NCI-H510A (cell line): Measurements from ENCODE around the gene SP9.

Source experiments
- DNase-seq: peaks from one replicate; lab custom pipeline; 2025; lab: John Stamatoyannopoulos, UW

Gene SP9

DNA sequence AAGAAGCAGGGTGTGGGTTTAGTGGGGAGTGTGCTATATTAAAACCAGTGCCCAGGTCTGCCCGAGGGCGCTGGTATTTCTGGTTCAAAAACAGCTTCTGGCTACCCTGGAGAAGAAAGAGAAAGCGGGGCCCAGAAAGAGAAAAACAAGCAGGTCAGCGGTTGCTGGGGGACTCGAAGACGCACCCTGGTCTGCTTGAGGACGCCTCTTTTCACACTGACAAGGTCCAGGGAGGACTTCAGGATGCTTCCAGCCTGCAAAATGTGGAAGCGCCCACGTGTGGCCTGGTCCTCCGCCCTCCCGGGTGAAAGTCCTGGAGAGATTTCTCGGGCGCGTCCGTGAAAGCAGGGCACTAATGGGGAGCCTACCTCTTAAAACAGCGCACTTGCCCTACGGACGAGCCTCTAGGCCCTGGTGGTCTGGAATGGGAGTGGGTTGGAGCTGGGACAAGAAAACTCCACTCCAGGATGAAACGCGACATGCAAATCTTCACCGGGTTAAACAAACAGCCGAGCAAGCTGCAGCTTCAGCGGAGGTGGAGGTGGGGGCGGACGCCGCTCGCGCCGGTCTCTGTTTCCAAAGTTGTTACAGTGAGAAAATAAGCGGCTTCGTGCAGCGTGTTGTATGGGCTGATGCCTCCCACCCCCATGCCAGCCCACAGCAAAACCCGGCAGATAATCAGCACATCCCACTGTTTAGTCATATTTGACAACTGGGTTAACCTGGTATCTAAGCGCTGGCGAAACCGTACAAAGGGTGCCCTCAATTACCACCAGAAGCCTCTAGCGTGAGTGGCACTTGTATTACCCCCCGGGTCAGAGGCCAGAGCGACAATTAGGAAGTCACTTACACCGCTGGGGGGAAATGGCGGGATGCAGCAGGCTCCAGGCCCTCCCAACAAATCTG lies 1.1 kb upstream of the SP9 start:
- DNase-seq: no peak

DNA sequence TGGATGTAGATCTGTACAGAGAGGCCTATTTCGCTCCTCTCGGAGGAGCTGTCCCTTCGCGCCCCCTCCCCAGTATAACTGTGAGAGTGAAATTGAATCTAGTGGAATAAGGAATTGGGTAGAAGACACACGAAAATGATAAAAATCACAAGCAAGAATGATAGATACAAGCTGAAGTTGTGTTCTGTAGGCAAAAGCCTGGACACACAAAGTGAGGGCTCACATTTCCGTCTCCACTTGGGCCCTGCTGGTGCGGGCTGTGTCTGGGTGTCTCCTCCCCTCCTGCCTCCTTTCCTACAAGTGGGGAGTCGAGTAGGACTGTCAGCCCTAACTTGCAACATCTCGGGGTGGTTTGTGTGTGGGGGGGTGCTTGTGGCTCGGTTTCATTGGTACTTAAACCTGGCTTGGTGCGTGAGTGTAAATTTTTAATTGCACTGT lies 457 bp upstream of the SP9 start:
- no peak for DNase-seq

DNA sequence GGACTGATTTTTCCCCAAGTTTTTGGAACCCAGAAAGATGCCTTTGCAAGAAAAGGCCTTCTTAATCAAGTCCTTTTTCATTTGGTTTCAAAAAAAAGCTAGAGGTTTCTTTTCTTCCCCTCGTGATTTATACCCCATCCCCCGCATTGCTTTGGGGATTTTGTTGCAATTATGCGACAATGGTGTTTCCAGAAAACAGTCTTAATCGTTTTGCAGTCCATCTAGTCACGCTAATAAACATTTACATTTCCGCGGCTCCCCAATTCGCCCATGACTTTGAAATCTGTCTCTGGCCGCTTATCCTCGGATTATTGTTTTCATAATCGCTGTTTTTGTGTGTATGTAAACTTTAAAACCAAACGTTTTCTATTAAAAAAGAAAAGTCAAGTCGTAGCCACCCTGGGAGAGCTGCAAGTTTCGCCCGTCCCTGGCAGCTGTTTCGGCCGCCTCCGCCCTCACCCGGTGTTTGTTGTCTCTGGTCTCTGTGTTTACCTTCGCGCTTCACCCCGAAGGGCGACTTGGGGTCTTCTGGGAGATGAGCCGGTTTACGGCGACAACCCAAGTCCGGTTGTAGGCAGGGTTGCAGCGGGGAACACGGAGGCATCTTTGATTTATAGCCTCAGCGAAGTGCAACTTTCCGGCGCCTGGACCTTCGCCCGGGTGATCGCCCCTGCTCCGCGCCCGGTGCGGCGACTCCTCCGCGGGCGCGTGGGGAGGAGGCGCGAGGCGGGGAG lies 667 bp downstream of the SP9 start:
- no peak for DNase-seq

DNA sequence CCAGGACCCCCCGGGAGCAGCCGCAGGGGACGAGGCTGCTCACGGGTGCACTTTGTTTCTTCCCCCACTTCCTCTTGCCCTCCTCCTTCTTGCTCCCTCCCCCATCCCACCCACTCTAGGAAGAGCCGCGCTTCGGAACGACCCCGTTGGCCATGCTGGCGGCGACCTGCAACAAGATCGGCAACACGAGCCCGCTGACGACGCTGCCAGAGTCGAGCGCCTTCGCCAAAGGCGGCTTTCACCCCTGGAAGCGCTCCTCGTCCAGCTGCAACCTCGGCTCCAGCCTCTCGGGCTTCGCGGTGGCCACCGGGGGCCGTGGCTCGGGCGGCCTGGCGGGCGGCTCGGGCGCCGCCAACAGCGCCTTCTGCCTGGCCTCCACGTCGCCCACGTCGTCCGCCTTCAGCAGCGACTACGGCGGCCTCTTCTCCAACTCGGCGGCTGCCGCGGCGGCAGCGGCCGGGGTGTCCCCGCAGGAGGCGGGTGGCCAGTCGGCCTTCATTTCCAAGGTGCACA lies 1.3 kb downstream of the SP9 start:
- DNase-seq: peak; percentile 72

DNA sequence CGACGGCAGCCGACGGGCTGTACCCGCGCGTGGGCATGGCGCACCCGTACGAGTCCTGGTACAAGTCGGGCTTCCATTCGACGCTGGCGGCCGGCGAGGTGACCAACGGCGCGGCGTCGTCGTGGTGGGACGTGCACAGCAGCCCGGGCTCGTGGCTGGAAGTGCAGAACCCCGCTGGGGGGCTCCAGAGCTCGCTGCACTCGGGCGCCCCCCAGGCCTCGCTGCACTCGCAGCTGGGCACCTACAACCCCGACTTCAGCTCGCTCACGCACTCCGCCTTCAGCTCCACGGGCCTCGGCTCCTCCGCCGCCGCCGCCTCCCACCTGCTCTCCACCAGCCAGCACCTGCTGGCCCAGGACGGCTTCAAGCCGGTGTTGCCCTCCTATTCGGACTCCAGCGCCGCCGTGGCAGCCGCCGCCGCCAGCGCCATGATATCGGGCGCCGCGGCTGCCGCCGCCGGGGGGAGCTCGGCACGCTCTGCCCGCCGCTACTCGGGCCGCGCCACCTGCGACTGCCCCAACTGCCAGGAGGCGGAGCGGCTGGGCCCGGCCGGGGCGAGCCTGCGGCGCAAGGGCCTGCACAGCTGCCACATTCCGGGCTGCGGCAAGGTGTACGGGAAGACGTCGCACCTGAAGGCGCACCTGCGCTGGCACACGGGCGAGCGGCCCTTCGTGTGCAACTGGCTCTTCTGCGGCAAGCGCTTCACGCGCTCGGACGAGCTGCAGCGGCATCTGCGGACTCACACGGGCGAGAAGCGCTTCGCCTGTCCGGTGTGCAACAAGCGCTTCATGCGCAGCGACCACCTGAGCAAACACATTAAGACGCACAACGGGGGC lies 2.0 kb downstream of the SP9 start:
- DNase-seq: peak; percentile 89

DNA sequence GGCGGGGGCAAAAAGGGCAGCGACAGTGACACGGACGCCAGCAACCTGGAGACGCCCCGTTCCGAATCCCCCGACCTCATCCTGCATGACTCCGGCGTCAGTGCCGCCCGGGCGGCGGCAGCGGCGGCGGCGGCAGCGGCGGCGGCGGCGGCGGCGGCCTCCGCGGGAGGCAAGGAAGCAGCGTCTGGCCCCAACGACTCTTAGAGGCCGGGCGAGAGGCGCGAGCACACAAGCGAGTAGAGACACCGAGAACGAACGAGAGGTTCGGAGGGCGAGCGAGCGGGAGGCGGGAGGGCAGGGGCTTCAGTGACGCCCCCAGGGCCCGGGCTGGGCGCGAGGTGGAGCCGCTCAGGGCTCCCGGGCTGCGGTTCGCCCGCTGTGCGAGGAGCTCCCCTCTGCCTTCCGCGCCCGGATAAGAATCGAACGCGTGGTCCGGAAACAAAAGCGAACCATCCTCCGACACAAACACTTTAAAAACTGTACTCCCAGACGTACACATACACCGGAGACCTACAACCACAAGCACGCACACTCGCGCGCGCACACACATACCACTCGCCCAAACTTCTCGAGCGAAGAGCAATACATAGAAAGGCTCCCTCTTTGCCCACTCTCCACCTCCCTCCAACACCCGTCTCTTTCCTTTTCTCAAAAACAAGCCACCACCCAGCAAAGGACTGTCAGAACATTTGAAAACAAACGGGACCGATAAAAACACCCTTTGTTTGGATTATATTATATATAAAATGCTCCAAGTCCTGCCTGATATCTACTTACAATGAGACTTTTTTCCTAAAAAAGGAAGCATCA lies 2.8 kb downstream of the SP9 start:
- DNase-seq: peak; percentile 71

DNA sequence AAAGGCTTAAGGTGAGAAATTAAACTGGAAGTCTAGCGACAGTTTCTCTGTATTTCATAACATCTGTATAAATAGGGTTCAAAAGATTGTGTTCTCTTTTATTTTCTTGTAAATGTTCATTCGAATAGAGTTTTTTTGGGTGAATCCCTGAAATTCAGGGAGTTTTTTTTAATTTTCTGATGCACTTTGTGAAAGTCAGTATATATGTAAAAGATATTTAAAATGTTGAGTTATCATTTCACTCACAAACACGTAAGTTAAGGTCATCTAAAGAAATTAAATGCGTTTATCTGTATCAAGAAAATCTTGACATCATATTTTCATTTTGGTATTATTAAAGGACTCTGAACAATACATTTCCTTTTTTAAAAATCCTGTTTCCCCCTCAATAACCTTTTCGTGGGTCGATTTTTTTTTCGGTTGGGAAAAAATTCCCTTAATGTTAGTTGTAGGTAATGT lies 3.4 kb downstream of the SP9 start:
- no peak for DNase-seq

DNA sequence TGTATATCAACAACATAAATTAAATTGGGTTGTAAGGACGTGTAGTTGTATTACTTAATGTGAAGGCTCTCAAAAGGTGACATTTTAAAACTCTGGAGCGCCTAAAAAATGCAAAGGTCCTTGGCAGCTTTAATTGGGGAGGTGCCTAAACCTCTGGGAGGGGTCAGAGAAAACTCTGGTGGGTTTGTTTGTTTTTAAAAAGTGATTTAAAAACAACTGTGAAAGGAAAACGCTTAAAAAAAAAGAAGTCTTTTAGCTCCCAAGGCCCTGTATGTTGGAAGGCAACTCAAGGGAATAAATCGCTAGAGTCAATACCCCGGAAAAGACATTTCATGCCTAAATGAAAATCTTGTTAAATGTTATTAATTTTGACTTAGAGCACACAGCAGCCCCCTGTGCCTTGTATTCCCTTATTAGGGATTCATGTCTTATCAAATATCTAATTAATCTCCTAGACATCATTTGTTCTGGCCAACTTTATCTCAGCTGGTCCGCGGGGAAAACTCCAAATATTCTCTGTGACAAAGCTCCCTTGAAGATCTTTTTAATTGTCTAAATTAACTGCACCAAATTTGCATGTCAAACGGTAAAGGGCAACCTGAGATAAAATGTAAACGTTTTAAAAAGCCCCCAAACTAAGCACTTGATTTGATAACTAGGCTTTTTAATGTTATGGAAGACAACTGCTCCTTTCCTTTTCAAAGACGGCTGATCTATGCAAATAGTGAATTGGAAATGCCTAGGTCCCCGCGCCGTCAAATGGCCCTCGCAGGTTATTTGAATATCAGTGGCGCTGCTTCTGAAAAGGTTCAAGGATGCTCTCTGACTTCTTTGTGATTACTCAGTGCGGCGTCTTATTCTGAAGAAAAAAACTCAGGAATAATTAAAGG lies 4.2 kb downstream of the SP9 start:
- no peak for DNase-seq

DNA sequence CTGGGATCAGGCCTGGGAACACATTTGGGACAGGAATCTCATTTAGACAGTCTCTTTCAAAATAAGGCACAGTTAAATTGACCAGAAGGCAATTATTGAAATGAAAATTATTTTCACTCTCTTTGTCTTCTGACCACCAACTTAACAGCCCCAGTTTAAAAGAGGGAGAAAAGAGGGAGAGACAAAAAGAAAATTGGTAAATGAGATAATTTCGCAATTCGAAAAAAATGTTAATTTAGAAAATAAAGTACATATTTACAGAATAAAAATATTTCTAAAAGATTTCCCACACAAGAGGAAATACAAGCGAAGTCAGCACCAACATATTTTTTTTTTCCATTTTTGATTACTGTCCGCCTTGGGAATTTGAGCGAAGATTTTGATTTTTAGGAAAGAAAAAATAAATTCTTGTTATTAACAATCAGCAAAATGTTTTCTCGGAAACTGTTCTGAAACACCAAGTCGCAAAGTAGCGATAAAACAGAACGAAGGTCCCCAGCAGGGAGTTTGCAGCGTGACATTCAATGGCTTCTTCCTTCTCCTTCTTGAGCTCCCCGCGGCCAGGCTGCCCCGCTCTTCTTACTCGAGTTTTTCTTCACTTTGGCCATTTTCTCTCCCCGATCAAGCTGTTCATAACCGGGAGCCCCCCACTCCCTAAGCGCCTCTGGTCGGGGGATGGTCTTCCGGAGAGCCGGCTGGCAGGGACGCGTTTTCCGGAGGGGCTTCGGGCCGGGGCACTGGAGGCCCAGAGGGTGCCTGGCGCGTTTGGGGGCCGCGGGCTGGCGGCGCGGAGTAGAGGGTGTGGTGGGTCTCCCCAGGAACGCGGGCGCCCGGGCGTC lies 5.0 kb downstream of the SP9 start:
- no peak for DNase-seq

DNA sequence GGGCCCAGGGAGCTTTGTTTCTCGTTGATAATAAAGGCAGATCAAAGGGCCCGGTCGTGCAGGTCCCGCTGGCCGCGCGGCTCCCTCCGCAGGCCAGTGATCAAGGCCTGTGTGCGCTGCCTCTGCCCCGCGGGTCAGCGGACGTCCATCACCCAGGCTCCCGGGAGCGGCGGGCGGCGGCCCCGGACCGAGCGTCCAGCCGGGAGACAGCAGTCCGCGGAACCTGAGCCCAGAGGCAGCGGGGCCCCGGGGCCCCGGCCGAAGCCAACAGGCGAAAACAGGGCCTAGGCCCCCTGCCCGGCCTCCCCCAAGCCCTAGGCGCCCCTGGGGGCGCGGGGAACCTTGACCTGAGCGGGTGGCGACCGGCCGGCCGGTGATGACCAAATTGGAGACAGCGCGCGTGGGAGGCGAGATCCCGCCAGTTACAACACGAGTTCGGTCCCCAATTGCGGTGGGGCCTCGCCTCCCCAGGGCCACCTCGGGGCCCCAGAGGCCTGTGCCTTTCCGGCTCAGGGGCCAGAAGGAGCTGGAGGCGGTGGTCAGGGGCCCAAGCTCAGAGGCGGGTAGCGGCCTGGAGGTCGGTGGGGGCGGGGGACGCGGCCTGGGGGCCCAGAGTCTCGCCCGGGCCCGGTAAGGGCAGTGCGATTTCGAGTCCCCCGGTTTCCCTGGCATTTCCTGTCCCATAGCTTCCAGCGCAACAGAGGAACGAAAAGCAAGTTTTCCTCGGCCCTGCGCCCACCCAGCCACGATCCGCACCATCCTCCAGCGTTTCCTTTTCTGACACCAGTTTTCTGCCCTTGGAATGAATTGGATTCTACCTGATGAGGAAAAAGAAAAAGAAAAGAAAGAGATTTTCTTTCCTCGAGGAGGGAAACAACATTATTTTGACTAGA lies 5.9 kb downstream of the SP9 start:
- DNase-seq: no peak

DNA sequence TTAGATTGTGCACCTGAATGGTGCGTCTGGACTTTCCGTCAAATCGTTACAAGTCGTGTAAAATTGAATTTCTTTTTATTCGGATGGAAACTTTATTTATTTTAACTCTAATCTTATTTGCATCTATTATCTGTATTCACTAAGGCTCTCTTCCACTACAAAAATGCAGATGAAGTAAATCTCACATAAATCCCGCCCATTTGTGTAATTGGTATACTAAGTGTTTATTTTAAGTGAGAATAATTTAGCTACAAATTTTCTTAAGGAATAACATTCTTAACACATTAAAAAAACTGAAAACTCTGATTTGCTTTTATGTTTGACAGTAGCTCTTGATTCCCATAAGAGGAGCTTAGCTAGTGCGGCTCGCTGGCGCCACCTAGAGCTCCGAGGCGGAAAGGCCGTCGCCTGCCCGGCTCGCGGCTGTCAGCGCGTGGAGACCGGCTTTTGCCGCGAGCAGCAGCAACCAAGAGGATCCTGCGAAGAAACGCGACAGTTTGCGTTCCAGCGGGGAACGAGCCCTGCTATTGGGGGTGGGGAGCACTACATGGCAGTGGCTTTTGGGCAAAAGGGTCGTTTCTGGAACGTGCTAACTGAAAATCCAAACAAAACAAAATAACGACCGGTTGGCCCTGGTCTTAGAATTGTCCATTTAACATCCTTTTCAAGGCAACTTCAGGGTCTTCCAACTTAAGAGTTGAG lies 6.7 kb downstream of the SP9 start:
- peak; percentile 71 for DNase-seq

DNA sequence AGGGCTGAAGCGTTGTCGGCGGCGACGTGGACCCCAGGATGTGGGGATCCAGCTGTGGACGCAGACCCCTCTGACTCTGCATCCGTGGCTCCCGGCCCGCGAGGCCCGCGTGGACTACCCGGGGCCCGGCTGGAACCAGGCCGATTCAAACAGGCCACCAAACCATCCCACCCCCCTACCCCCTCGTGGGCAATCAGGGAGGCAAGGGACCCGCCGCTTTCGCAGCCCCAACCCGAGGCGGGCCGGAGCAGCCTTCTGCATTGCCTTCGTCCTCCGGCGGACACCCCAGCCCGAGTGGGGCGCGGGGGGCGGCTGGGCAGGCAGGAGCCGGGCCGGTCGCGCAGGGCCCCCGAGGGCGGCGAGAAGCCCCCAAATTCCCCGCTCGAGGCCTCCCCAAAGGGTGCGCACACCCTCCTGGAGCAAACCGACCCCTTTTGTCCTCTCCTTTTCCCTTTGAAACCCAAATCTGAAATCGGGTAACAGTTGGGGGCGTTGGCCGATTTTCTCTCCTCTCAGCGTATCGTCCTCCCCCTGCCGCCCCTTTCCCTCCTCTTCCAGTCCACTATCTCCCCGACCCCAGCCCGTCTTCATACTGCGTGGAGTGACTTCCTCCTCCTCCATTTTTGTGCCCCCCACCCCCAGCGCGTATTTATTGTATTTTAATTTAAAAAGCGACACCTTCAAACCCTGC lies 7.4 kb downstream of the SP9 start:
- no peak for DNase-seq

DNA sequence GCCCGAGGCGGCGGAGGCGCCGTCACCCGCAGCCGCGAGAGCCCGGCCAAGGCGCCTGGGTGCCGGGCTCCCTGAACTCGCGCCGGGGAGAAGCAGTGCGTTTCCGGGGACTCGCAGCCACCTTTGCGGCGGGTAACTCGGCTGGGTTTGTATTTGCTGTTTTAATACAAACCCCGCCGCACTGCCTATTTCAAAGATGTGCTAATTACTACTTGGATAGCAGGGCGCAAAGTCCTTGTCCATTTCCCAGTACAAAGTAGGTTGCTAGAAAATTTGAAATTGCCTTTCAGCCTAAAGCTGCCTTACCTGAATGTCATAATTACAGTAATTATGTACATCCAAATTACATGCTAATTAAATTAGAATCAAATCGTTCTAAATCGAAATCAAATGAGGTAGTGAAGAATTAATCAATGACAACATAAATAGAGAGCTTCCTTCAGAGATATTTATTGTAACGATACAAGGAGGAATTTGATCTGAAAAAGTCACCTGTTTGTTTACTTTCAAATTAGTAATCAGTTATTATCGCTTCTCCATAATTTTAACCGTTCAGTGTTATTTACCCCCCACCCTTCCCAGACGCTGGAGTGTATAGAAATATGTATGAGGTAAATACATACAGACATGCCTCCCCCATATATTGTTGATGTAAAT lies 8.1 kb downstream of the SP9 start:
- peak; percentile 35 for DNase-seq

DNA sequence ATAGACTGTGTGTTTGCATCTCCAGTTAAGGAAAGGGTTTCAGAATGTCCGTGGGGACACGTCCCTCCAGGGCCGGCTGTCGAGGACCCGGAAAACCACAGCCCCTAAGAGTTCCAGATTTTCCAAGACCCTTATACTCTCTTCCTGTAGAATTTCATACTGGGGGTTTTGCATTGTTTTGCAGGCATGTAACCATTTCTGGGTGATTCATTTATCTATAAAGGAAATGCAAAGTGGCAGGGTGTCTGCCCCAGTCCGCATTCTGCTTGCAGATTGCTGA lies 8.5 kb downstream of the SP9 start:
- no peak for DNase-seq

DNA sequence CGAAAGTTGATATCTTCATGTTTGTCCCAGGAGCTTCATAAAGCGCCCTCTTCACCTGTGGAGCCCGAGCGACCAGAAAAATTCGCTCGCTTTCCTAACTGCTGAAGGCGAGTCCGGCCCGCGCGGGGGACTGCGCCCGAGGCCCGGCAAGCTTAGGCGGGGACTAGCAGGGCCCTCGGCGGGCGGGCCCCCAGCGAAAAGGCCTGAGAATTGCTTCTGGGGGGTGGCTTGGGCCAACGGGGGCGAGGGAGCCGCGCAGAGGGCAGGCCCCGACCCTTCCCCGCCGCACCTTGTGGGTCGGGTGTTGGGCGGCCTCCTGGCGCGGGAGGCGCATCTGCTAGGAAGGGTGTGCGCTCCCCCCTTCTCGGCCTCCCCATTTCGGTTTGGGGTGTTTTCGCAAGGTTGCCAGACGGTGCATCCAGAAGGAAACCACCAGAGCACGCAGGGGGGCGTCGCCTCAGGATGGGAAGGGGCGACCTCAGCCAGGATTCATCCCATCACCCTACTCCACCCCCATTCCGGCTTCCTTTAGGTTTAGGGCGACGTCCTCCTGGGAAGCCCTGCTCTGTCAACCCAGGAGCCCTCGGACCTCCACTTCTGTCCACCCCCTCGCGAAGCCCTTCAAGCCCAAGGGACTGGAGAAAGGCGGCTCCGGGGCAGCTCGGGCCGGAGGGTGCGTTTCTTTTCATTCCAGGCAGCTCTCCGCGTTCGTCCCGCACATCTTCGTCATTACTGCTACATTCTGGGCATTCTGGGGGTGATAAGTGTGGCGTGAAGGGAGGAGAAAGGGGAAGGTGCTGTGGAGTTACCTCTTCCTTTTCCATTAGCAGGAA lies 9.1 kb downstream of the SP9 start:
- DNase-seq: no peak
